ENCODE measurements around the gene AFF2. TPM values are rescaled to one million over a fixed set of nuclear protein-coding genes. Genes with fewer than 3 reads are reported as not detected.

The AFF2 gene
- total and polyA plus RNA-seq, 7 donors: 0.01 to 0.32 (median 0.11) TPM; not detected in 1

DNA sequence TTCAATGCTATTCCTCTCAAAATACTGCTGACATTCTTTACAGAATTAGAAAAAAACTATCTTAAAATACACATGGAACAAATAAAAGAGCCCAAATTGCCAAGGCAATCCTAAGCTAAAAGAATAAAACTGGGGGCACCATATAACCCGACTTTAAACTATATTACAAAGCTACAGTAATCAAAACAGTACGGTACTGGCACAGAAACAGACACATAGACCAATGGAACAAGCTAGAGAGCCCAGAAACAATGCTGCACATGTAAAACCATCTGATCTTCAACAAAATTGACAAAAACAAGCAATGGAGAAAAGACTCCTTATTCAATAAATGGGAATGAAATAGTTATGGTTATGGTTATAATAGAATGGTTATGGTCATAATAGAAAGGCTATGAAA is 522.1 kb downstream of the AFF2 start:
- no peak overlapping the region for H3K27ac ChIP-seq
- no peak overlapping the region for H3K4me3 ChIP-seq
- no peaks in the 10 kb centered on the region for H3K36me3 ChIP-seq (ENCODE audit: insufficient read depth in 1 of 2, low read depth in 1 of 2)
- no peak for DNase-seq
- intact Hi-C loops (cut with DNase I): no loop called here
- TF ChIP-seq, protein P1, sequence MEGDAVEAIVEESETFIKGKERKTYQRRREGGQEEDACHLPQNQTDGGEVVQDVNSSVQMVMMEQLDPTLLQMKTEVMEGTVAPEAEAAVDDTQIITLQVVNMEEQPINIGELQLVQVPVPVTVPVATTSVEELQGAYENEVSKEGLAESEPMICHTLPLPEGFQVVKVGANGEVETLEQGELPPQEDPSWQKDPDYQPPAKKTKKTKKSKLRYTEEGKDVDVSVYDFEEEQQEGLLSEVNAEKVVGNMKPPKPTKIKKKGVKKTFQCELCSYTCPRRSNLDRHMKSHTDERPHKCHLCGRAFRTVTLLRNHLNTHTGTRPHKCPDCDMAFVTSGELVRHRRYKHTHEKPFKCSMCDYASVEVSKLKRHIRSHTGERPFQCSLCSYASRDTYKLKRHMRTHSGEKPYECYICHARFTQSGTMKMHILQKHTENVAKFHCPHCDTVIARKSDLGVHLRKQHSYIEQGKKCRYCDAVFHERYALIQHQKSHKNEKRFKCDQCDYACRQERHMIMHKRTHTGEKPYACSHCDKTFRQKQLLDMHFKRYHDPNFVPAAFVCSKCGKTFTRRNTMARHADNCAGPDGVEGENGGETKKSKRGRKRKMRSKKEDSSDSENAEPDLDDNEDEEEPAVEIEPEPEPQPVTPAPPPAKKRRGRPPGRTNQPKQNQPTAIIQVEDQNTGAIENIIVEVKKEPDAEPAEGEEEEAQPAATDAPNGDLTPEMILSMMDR (IDR thresholded peaks at IDR 0.05): no peak
- no peaks in the 10 kb centered on the region for H3K4me1 ChIP-seq
- H3K27me3 ChIP-seq (ENCODE audit: insufficient read depth in 3 of 3, low read length in 2 of 3): no peaks in the 10 kb centered on the region
- peaks cover 10% of the 10 kb centered on the region for H3K9me3 ChIP-seq
- WGBS, 3 donors: 57 to 83% (median 82%) methylated on average over 2 of the region's 2 CpGs
- no peak for ATAC-seq

DNA sequence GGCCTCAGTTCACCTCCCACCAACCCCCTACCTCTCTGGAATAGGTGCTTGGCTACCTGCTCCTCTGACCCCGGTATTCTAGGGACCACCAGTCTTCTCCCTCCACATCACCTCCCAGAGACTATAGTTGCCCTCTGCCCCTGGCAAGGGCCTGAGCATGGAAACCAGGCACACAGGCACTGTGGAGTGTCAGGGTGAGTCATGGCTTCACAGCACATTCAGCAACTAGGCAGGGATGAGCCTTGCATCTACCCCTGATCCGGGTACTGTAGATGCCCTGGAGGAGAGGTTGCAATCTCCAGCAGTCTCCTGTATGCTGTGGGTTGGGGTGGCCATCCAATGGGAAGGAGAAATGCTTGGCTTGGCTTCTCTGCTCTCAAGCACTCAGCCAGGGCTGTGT is 532.0 kb downstream of the AFF2 start:
- ATAC-seq (no peak), DNase-seq (no peak)
- Histone ChIP-seq H3K4me1 (no peaks in the 10 kb centered on the region), H3K27me3 (ENCODE audit: insufficient read depth in 3 of 3, low read length in 2 of 3) (no peaks in the 10 kb centered on the region), H3K9me3 (no peaks in the 10 kb centered on the region), H3K36me3 (ENCODE audit: insufficient read depth in 1 of 2, low read depth in 1 of 2) (no peaks in the 10 kb centered on the region), H3K27ac (no peak overlapping the region), H3K4me3 (no peak overlapping the region)
- TF ChIP-seq, protein P1 (IDR thresholded peaks at IDR 0.05): no peak
- intact Hi-C loops (cut with DNase I): no loop called here
- 64 to 100% (median 83%) methylated on average over 1 to 2 of the region's 2 CpGs for WGBS, 3 donors

DNA sequence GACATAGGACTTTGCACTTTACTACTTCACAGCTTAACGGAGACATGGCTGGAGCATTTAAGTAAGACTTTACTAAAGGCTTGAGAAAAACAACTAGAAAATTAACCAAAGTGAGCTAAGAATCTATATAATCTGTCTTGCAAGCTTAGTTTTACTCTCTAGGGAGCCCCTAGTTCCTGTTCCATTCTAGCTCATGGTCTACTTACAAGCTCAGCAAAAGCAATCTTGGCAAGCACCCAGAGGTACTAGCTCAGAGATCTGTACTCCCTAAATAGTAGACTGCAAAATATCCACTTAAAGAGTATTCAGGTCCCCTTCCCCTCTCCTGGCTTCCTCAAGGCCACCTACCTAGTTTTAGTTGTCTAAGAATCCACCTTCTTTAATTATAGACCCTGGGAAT is 535.7 kb downstream of the AFF2 start:
- no peak overlapping the region for H3K4me3 ChIP-seq
- intact Hi-C loops (cut with DNase I): no loop called here
- no peaks in the 10 kb centered on the region for H3K4me1 ChIP-seq
- TF ChIP-seq, protein P1 (IDR thresholded peaks at IDR 0.05): no peak
- H3K36me3 ChIP-seq (ENCODE audit: insufficient read depth in 1 of 2, low read depth in 1 of 2): no peaks in the 10 kb centered on the region
- DNase-seq (no peak), ATAC-seq (no peak)
- 78 to 100% (median 80%) methylated on average over 1 of the region's 1 CpG for WGBS, 3 donors
- no peaks in the 10 kb centered on the region for H3K27me3 ChIP-seq (ENCODE audit: insufficient read depth in 3 of 3, low read length in 2 of 3)
- H3K27ac ChIP-seq: no peak overlapping the region
- no peaks in the 10 kb centered on the region for H3K9me3 ChIP-seq

DNA sequence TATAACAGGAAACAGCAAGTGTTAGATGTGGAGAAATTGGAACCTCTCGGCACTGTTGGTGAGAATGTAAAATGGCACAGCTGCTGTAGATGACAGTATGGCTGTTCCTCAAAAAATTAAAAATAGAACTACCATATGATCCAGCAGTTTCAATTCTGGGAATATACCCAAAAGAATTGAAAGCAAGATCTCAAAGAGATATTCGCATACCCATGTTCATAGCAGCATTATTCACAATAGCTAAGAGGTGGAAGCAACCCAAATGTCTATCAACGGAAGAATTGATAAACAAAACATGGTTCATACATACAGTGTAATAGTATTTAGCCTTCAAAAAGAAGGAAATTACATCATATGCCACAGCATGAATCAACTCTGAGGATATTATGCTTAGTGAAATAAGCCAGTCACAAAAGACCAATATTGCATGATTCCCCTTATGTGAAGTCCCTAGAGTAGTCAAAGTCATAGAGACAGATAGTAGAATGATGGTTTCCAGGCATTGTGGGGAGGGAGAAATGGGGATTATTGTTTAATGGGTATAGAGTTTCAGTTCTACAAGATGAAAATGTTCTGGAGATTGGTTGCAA is 537.0 kb downstream of the AFF2 start:
- 55 to 67% (median 62%) methylated on average over 3 of the region's 3 CpGs for WGBS, 3 donors
- DNase-seq: no peak
- intact Hi-C loops (cut with DNase I): no loop called here

More for the DNA sequence above, 537.0 kb downstream of the AFF2 start:
- Histone ChIP-seq H3K27me3 (ENCODE audit: insufficient read depth in 3 of 3, low read length in 2 of 3) (no peaks in the 10 kb centered on the region), H3K4me3 (no peak overlapping the region), H3K27ac (no peak overlapping the region), H3K4me1 (no peaks in the 10 kb centered on the region), H3K36me3 (ENCODE audit: insufficient read depth in 1 of 2, low read depth in 1 of 2) (no peaks in the 10 kb centered on the region), H3K9me3 (no peaks in the 10 kb centered on the region)
- no peak for ATAC-seq
- TF ChIP-seq, protein P1 (IDR thresholded peaks at IDR 0.05): no peak

Measured in psoas muscle (tissue), 8 donors.